ENCODE data around the gene OR1N2. TPM values are rescaled to one million over a fixed set of nuclear protein-coding genes. Genes with fewer than 3 reads are reported as not detected.

Gene OR1N2
- not detected in 5 replicates for total RNA-seq (2022; extraction: Qiagen RNA extraction; ENCODE audit: low read depth)

GRCh38 chr9:122552812-122553211 lies at the start of gene OR1N2:
TSS of gene OR1N2 (plus strand) at chr9:122553112. CDS start at chr9:122553212, 100 bp downstream.

GRCh38 chr9:122510502-122510901 lies 42.4 kb upstream of the OR1N2 start, which contains the start of gene OR1J2:
TSS of gene OR1J2 (plus strand) at chr9:122510802. CDS start at chr9:122510802, 0 bp downstream.

GRCh38 chr9:122518841-122519240 lies 34.1 kb upstream of the OR1N2 start, which contains the start of gene OR1J4:
TSS of gene OR1J4 (plus strand) at chr9:122519141. CDS start at chr9:122519141, 0 bp downstream.

GRCh38 chr9:122527193-122527592 lies 25.7 kb upstream of the OR1N2 start, which contains the start of gene OR1N1:
TSS of gene OR1N1 (minus strand) at chr9:122527293. CDS start at chr9:122527293, 0 bp downstream.

GRCh38 chr9:122583284-122583683 lies 30.4 kb downstream of the OR1N2 start, which contains the start of gene OR1L8:
TSS of gene OR1L8 (minus strand) at chr9:122583384. CDS start at chr9:122568477, 14,907 bp downstream.

Other genes starting within 250 kb of the OR1N2 start
- 1.0 to 1.8 TPM (median 1.4 TPM) in 5 replicates for gene PTGS1, start 182.1 kb upstream of the OR1N2 start, total RNA-seq (2022; extraction: Qiagen RNA extraction; ENCODE audit: low read depth)
- gene OR1J1, start 75.2 kb upstream of the OR1N2 start, total RNA-seq (2022; extraction: Qiagen RNA extraction; ENCODE audit: low read depth) = not detected in 5 replicates
- not detected in 5 replicates for gene OR1J2, start 42.3 kb upstream of the OR1N2 start, total RNA-seq (2022; extraction: Qiagen RNA extraction; ENCODE audit: low read depth)
- gene OR1J4, start 34.0 kb upstream of the OR1N2 start, total RNA-seq (2022; extraction: Qiagen RNA extraction; ENCODE audit: low read depth) = not detected in 5 replicates
- gene OR1N1, start 25.8 kb upstream of the OR1N2 start, total RNA-seq (2022; extraction: Qiagen RNA extraction; ENCODE audit: low read depth) = not detected in 5 replicates
- not detected in 5 replicates for gene OR1L8, start 30.3 kb downstream of the OR1N2 start, total RNA-seq (2022; extraction: Qiagen RNA extraction; ENCODE audit: low read depth)
- not detected in 5 replicates for gene OR1Q1, start 61.6 kb downstream of the OR1N2 start, total RNA-seq (2022; extraction: Qiagen RNA extraction; ENCODE audit: low read depth)
- gene OR1B1, start 104.5 kb downstream of the OR1N2 start, total RNA-seq (2022; extraction: Qiagen RNA extraction; ENCODE audit: low read depth) = not detected in 5 replicates
- gene OR1L1, start 108.6 kb downstream of the OR1N2 start, total RNA-seq (2022; extraction: Qiagen RNA extraction; ENCODE audit: low read depth) = not detected in 5 replicates
- gene OR1L3, start 122.0 kb downstream of the OR1N2 start, total RNA-seq (2022; extraction: Qiagen RNA extraction; ENCODE audit: low read depth) = not detected in 5 replicates
- gene OR1L4, start 170.9 kb downstream of the OR1N2 start, total RNA-seq (2022; extraction: Qiagen RNA extraction; ENCODE audit: low read depth) = not detected in 5 replicates
- gene OR1L6, start 189.2 kb downstream of the OR1N2 start, total RNA-seq (2022; extraction: Qiagen RNA extraction; ENCODE audit: low read depth) = not detected in 5 replicates
- gene OR5C1, start 235.8 kb downstream of the OR1N2 start, total RNA-seq (2022; extraction: Qiagen RNA extraction; ENCODE audit: low read depth) = not detected in 5 replicates
- gene OR1K1, start 247.0 kb downstream of the OR1N2 start, total RNA-seq (2022; extraction: Qiagen RNA extraction; ENCODE audit: low read depth) = not detected in 5 replicates

Measured in A549 treated with GW870086 at 1 μM for 4 hours (cell line).